Activated effector memory CD4-positive, alpha-beta T cell treated with Interleukin-2 at 50 U/mL for 16 hours (primary cell): ENCODE measurements around the gene FNBP1.
A peak's percentile ranks its signal among the peaks of the same experiment; 100 is the strongest.

ENCODE experiments used
- DNase-seq: peaks from one replicate; pipeline ENCODE4 v3.0.0-alpha.2; 2020

FNBP1 gene

GRCh38 chr9:130042885-130043653, at the start of gene FNBP1:
TSS of gene FNBP1 (minus strand) at chr9:130043189. CDS start at chr9:130042975, 214 bp downstream.
- DNase-seq = peak; percentile 73

GRCh38 chr9:130090915-130091314, 47.9 kb upstream of the FNBP1 start:
- DNase-seq = no peak

- no peak for DNase-seq
Observed at GRCh38 chr9:130089141-130089540, 46.2 kb upstream of the FNBP1 start.

GRCh38 chr9:130088051-130088450, 45.1 kb upstream of the FNBP1 start:
- no peak for DNase-seq

GRCh38 chr9:130084337-130084736, 41.3 kb upstream of the FNBP1 start:
- DNase-seq = no peak

DNA sequence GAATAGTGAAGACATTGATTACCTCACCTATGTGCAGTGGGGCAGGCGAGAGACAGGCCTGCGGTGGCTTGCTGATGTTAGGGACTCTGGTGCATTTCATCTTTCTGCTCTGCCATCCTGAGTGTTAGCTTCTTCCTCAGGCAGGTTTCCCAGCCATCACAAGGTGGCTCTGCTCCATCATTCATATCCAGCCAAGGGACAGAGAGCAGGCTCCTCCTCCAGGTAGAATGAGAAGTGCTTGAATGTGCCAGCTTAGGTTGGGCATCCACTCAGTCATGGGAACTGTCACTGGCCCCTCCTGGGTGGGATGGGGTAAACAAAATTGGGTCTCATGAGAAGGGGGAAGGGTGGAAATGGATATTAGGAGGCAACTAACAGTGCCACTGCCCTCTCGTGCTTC, 35.6 kb upstream of the FNBP1 start:
- no peak for DNase-seq

GRCh38 chr9:130073373-130073772, 30.4 kb upstream of the FNBP1 start:
- DNase-seq = no peak

DNA sequence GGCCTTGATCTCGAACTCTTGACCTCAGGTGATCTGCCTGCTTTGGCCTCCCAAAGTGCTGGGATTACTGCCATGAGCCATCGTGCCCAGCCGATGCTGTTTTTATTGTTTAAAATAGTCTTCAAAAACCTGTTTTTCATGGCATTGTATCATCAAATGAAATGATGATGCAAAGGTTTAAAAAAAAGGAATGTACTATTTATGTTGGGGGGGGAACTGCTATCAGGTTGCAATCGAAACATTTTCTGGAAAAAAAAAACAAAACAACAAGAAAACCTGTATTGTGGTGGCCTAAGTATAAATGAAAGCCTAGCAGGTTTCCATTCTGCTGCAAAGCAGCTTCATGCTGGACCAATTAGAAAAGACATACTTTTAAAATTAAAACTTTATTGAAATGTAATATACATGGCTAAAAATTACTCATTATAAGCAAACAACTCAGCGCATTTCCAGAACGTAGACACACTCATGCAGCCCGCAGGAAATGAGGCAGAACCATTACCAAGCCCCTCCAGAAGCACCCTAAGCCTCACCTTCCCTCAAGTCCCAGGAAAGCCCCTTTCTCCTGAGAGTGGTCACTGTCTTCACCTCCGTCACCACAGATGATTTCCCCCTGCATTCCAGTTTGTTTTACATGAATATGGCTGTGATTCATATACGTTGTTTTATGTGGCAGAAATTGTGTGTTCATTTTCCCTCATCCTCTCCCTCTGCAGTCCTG, 29.7 kb upstream of the FNBP1 start:
- no peak for DNase-seq

DNA sequence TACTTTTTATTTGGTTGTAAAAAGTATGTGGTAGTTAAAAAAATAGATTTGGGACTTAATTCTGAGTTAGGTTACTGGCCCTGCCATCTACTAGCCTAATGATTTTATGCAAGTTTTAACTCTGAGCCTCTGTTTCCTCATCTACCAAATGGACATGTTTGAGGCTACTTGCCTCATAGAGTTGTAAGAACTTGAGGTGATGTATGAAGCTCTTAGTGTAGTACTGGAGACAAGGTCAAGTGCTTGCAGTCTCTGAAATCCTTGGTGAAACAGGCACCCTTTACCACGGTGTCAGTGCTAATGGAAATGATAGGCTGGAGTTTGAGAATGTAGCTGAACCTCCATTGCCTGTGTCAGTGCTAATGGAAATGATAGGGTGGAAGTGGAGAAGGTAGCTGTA, 26.1 kb upstream of the FNBP1 start:
- DNase-seq = no peak

DNA sequence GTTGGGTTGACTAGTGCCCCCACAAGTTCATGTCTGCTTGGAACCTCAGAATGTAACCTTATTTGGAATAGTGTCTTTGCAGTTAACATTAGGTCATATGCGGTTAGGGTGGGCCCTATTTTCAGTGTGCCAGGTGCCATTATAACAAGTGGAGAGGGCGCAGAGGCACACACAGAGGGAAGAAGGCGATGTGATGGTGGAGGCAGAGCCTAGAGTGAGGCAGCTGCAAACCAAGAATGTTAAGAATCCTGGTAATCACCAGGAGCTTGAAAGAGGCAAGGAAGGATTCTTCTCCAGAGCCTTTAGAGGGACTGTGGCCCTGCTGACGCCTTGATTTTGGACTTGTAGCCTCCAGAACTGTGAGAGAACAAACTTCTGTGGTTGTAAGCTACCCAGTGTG, 21.6 kb upstream of the FNBP1 start:
- no peak for DNase-seq

- no peak for DNase-seq
Observed at GRCh38 chr9:130062750-130063149, 19.8 kb upstream of the FNBP1 start.

GRCh38 chr9:130060296-130060695, 17.3 kb upstream of the FNBP1 start:
- no peak for DNase-seq

DNA sequence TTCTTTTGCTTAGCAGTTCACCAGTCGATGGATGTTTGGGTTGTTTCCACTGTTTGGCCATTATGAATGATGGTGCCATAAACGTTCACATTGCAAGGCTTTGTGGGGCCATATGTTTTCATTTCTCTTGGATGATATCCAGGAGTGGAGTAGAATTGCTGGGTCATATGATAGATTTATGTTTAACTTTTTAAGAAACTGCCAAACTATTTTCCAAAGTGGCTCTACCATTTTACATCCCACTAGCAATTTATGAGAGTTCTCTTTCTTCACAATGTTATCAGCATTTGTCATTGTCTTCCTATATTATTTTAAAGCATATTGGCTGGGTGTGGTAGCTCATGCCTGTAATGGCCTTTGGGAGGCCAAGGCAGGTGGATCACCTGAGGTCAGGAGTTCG, 15.9 kb upstream of the FNBP1 start:
- DNase-seq = no peak

DNA sequence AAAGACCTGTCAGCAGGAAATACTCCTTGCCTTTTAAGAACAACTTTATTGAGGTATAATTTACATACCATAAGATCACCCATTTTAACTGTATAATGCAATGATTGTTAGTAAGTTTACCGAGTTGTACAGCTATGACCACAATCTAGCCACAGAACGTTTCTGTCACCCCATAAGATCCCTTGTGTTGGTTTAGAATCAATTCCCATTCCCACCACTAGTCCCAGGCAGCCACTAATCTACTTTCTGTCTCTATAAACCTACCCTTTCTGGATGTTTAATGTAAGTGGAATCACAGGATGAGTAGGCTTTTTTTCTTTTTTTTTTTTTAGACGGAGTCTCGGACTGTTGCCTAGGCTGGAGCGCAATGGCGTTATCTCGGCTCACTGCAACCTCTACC, 15.2 kb upstream of the FNBP1 start:
- DNase-seq = no peak

GRCh38 chr9:130054820-130055219, 11.8 kb upstream of the FNBP1 start:
- DNase-seq = no peak

GRCh38 chr9:130054325-130054786, 11.4 kb upstream of the FNBP1 start:
- DNase-seq = no peak

DNA sequence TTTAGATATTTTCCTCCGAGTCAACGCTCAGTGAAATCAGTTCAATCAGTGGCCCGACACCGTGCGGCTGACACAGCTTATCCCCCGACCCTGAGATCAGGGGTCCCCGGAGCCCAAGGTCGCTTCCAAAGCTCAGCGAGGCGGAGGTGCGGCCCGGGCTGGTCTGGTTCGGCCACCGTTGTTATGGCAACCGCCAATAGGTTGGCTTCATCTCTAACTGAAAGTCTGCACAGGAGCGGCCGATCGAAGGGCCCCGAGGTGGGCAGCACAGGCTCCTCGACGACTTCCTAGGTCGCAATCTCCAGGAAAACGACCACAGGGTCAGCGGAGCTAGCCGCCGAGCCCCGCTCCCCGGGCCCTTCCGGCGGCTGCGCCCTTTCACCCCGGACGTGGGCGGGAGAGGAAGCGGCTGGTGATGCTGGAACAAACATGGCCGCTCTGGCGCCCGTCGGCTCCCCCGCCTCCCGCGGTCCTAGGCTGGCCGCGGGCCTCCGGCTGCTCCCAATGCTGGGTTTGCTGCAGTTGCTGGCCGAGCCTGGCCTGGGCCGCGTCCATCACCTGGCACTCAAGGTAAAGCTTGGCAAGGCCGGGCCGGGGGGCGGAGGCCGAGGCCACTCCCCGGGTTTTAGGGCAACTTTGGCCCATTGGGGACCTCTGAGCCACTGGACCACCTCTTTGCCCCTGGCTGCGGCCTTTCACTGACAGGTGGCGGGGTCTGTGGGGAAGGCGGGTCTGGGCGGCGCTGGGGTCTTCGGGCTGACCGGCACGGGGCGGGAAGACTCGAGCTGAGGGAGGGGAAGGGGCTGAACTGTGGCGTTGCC, 10.7 kb upstream of the FNBP1 start, which contains the start of gene GPR107:
Gene GPR107, plus strand, starts transcription at position 403 of the 821 bp plus-strand sequence. Its CDS starts 27 bp downstream, at position 430.
- DNase-seq = peak; percentile 64

- no peak for DNase-seq
Observed at GRCh38 chr9:130053109-130053503, 10.1 kb upstream of the FNBP1 start.

- no peak for DNase-seq
Observed at GRCh38 chr9:130051855-130052254, 8.9 kb upstream of the FNBP1 start.

DNA sequence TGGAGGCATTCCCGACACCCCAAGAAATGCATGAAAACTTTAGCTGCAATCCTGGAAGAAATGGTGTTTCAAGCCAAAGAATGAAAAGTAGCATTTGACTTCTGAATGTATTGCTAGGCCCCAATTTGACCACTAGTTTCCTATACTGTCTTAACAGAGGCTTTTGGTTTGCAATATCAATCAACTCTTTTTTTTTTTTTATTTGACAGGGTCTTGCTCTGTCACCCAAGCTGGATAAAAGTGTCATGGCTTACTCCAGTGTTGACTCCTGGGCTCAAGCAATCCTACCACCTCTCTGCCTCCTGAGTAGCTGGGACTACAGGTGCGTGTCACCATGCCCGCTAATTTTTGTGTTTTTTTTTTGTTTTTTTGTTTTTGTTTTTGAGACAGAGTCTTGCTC, 7.5 kb upstream of the FNBP1 start:
- no peak for DNase-seq

GRCh38 chr9:130049431-130050210, 6.6 kb upstream of the FNBP1 start:
- no peak for DNase-seq

DNA sequence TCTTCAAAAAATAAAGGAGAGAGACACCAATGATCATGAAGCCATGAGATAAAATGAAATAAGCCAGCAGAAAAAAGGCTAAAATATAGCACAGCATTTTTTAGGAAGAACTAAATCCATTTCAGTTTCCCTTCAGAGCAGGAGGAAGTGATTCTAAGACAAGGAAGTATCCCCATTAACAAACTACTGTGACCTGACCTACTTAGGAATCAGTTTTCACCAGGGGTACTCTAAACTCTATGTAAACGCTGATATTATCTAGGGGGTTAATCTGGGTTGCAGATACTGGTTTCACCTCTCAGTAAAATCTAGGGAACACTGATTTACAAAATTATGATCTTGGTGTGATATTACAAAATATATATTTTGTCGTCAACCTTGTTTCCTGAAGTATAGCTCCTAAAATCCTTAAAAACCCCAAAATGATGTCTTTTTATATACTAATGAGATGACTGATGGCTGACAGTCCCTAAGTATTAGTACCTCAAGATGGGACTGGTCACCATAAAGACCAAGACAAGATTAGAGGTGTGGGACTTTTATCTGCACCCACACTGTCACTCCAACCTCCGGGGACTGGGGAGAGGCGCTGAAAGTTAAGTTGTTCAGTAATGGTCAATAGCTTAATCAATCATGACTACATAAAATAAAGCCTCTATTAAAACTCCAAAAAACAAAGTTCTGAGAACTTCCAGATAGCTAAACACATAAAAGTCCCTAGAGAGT, 2.9 kb upstream of the FNBP1 start:
- no peak for DNase-seq
